CD4-positive, alpha-beta T cell treated with Interleukin-4 for 4 hours (primary cell): Measurements from ENCODE around the gene GRHL1.
"Not testable (repeated sequence)": the region's sequence is repeated elsewhere in the genome, so short reads cannot be mapped to it uniquely, and the experiment has no call there.

Source experiments
- DNase-seq: peaks from one replicate; pipeline ENCODE4 v3.0.0-alpha.2; 2020

The GRHL1 gene

GRCh38 chr2:10010861-10011605, 59.5 kb downstream of the GRHL1 start:
- DNase-seq, result not testable (repeated sequence)

GRCh38 chr2:10011606-10012325, 60.3 kb downstream of the GRHL1 start:
- not testable (repeated sequence) for DNase-seq

- DNase-seq, result not testable (repeated sequence)
Measured at GRCh38 chr2:10012366-10012962, 61.0 kb downstream of the GRHL1 start.

GRCh38 chr2:10012963-10013461, 61.5 kb downstream of the GRHL1 start:
- DNase-seq, result no peak

- not testable (repeated sequence) for DNase-seq
Measured at GRCh38 chr2:10013651-10014417, 62.3 kb downstream of the GRHL1 start.

GRCh38 chr2:10014418-10015190, 63.1 kb downstream of the GRHL1 start:
- no peak for DNase-seq

GRCh38 chr2:10015376-10015989, 64.0 kb downstream of the GRHL1 start:
- not testable (repeated sequence) for DNase-seq

GRCh38 chr2:10016001-10016801, 64.7 kb downstream of the GRHL1 start:
- no peak for DNase-seq

GRCh38 chr2:10016802-10017258, 65.3 kb downstream of the GRHL1 start:
- DNase-seq, result no peak

GRCh38 chr2:10017313-10017941, 65.9 kb downstream of the GRHL1 start:
- no peak for DNase-seq

- DNase-seq, result no peak
Measured at GRCh38 chr2:10019174-10019573, 67.7 kb downstream of the GRHL1 start.

- no peak for DNase-seq
Measured at GRCh38 chr2:10019602-10020400, 68.3 kb downstream of the GRHL1 start.

- no peak for DNase-seq
Measured at GRCh38 chr2:10022041-10022421, 70.5 kb downstream of the GRHL1 start.

- no peak for DNase-seq
Measured at GRCh38 chr2:10022445-10022844, 71.0 kb downstream of the GRHL1 start.

- no peak for DNase-seq
Measured at GRCh38 chr2:10022966-10023662, 71.6 kb downstream of the GRHL1 start.

GRCh38 chr2:10026940-10027569, 75.6 kb downstream of the GRHL1 start:
- DNase-seq, result no peak

GRCh38 chr2:10027660-10028330, 76.3 kb downstream of the GRHL1 start:
- no peak for DNase-seq
